ENCODE measurements around the gene AGBL4.

DNA sequence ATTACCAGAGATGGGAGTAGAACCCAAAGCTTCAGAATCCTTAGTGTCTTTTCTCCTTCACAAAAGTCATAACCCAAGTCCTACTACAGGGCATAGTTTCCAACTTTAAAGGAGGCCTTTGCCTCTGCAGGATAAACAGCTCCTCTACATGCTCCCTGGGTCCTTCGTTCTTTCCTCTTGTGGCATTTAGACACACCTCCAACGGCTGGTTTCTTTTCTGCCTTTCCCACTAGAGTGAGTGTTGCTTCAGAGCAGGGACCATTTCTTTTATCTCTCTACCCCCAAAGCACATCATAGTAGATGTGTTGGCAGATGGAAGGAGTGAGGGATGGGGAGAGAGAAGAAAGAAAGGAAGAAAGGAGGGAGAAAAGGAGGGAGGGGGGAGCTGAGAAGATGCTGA, 1407.0 kb downstream of the AGBL4 start:
- TF ChIP-seq POLR2A (IDR thresholded peaks at IDR 0.05; ENCODE audit: low read depth, low read length) (no peak), TAF1 (IDR thresholded peaks at IDR 0.05; ENCODE audit: borderline replicate concordance, low read depth, low read length) (no peak)

Measured in GM12892 (cell line).